IMR-90 (cell line): ENCODE results near the gene MTA1. TPM values are rescaled to one million over a fixed set of nuclear protein-coding genes. Genes with fewer than 3 reads are reported as not detected.

Source experiments
- ATAC-seq: fragments of 200-7000 bp; cut with Tn5 transposase; 2 replicates; pipeline ENCODE4 v1.9.1; 2020; ENCODE audit warnings: low read depth, mild to moderate bottlenecking, moderate library complexity
- BruUV-seq: library from RNA; stranded (reverse); fragments of 400-500 nt; replicated peaks from 2 replicates; lab custom pipeline; 2021; lab: Mats Ljungman, UMichigan
- CTCF ChIA-PET: fragments of 300-600 bp; formaldehyde crosslinking; extraction: SDS; loops from one replicate; lab custom pipeline; 2021; ENCODE audit warnings: antibody characterized with exemption; lab: Yijun Ruan, JAX
- POLR2A ChIA-PET: fragments of 300-600 bp; sonication (Branson Sonifier 250); formaldehyde crosslinking; loops from one replicate; lab custom pipeline; 2022; ENCODE audit warnings: antibody characterized with exemption; ENCODE audit not compliant: unreplicated experiment; lab: Charles Lee
- DNase-seq: peaks from one replicate; pipeline ENCODE4 v3.0.0; 2013
- H2AFZ ChIP-seq: replicated peaks from 2 replicates; pipeline ENCODE3; 2013; ENCODE audit warnings: low read length, mild to moderate bottlenecking; ENCODE audit not compliant: poor library complexity
- H2AK5ac ChIP-seq: 2 replicates; pipeline ENCODE4 v1.6.1; 2013; ENCODE audit warnings: low read depth, low read length, inconsistent platforms
- H2AK9ac ChIP-seq: replicated peaks from 2 replicates; pipeline ENCODE3; 2013; ENCODE audit warnings: mild to moderate bottlenecking, low read depth, low read length, moderate library complexity; ENCODE audit not compliant: poor library complexity
- H2BK120ac ChIP-seq: 2 replicates; pipeline ENCODE4 v1.6.1; 2013; ENCODE audit warnings: low read depth, low read length, inconsistent platforms
- H2BK15ac ChIP-seq: 3 replicates; pipeline ENCODE4 v1.6.1; 2013; ENCODE audit warnings: low read depth, low read length, inconsistent platforms
- H2BK20ac ChIP-seq: 2 replicates; pipeline ENCODE4 v1.6.1; 2013; ENCODE audit warnings: low read depth, mild to moderate bottlenecking, inconsistent platforms, low read length, moderate library complexity
- H2BK5ac ChIP-seq: 2 replicates; pipeline ENCODE4 v1.6.1; 2013; ENCODE audit warnings: mild to moderate bottlenecking, low read depth, low read length, inconsistent platforms; ENCODE audit not compliant: poor library complexity, severe bottlenecking
- H3K14ac ChIP-seq: replicated peaks from 2 replicates; pipeline ENCODE4 v1.6.1; 2013; ENCODE audit warnings: low read depth, low read length, inconsistent platforms
- H3K18ac ChIP-seq: 2 replicates; pipeline ENCODE4 v1.6.1; 2013; ENCODE audit warnings: low read depth, low read length, control low read depth
- H3K23ac ChIP-seq: 2 replicates; pipeline ENCODE4 v1.6.1; 2013; ENCODE audit warnings: low read depth, low read length, inconsistent platforms
- H3K27ac ChIP-seq: 2 replicates; pipeline ENCODE4 v1.5.1; 2013; ENCODE audit warnings: mild to moderate bottlenecking, control low read depth, low read length; ENCODE audit not compliant: insufficient read depth
- H3K27me3 ChIP-seq: 2 replicates; pipeline ENCODE4 v1.6.1; 2013; ENCODE audit warnings: low read length; ENCODE audit not compliant: control insufficient read depth, insufficient read depth
- H3K36me3 ChIP-seq: 2 replicates; pipeline ENCODE4 v1.6.1; 2013; ENCODE audit warnings: low read length, mixed read lengths; ENCODE audit not compliant: control insufficient read depth, insufficient read depth
- H3K4ac ChIP-seq: 2 replicates; pipeline ENCODE4 v1.6.1; 2013; ENCODE audit warnings: low read depth, low read length, inconsistent platforms
- H3K4me1 ChIP-seq: 2 replicates; pipeline ENCODE4 v1.6.1; 2013; ENCODE audit warnings: low read length, mixed read lengths; ENCODE audit not compliant: control insufficient read depth, insufficient read depth
- H3K4me2 ChIP-seq: 2 replicates; pipeline ENCODE4 v1.6.1; 2013; ENCODE audit warnings: low read depth, mild to moderate bottlenecking, control low read depth, low read length, moderate library complexity
- H3K4me3 ChIP-seq: 2 replicates; pipeline ENCODE4 v1.5.1; 2013; ENCODE audit warnings: low read depth, mild to moderate bottlenecking, control low read depth, low read length, moderate library complexity; ENCODE audit not compliant: insufficient read depth
- H3K56ac ChIP-seq: 2 replicates; pipeline ENCODE4 v1.6.1; 2013; ENCODE audit warnings: low read length, inconsistent platforms; ENCODE audit not compliant: insufficient read depth; ENCODE audit errors: extremely low read depth
- H3K79me1 ChIP-seq, 2 experiments: 2 replicates each; pipeline ENCODE4 v1.6.1; 2013; ENCODE audit warnings: low read length in 2 of 2, inconsistent platforms in 1 of 2, low read depth in 1 of 2
- H3K9ac ChIP-seq: 2 replicates; pipeline ENCODE4 v1.6.1; 2013; ENCODE audit warnings: low read depth, low read length, control low read depth
- H3K9me1 ChIP-seq: 2 replicates; pipeline ENCODE4 v1.6.1; 2013; ENCODE audit warnings: low read length, inconsistent platforms; ENCODE audit not compliant: insufficient read depth
- H3K9me3 ChIP-seq: 2 replicates; pipeline ENCODE4 v1.6.1; 2013; ENCODE audit warnings: low read length; ENCODE audit not compliant: control insufficient read depth, insufficient read depth
- H4K20me1 ChIP-seq: 2 replicates; pipeline ENCODE4 v1.6.1; 2013; ENCODE audit warnings: low read length, inconsistent platforms; ENCODE audit not compliant: insufficient read depth
- H4K5ac ChIP-seq: 2 replicates; pipeline ENCODE4 v1.6.1; 2013; ENCODE audit warnings: mild to moderate bottlenecking, low read depth, low read length, control low read depth
- H4K8ac ChIP-seq, 2 experiments: 2 replicates each; pipeline ENCODE4 v1.6.1; 2013; ENCODE audit warnings: low read depth in 2 of 2, low read length in 2 of 2, control low read depth in 1 of 2, inconsistent platforms in 1 of 2
- H4K91ac ChIP-seq: 2 replicates; pipeline ENCODE4 v1.6.1; 2013; ENCODE audit warnings: low read depth, low read length, inconsistent platforms; ENCODE audit not compliant: insufficient read depth
- CEBPB ChIP-seq: IDR thresholded peaks from 2 replicates; pipeline ENCODE4 v1.6.1; 2012; ENCODE audit warnings: low read depth, low read length, improper control_type of control experiment
- CHD1 ChIP-seq: IDR thresholded peaks from 2 replicates; pipeline ENCODE4 v1.6.1; 2012; ENCODE audit warnings: low read depth, low read length, improper control_type of control experiment
- ELK1 ChIP-seq: fragments of 150-350 bp; IDR thresholded peaks from 2 replicates; pipeline ENCODE4 v1.6.1; 2016; ENCODE audit warnings: low read depth, mild to moderate bottlenecking, low read length, moderate library complexity, borderline replicate concordance
- FOS ChIP-seq: fragments of 150-350 bp; IDR thresholded peaks from 2 replicates; pipeline ENCODE4 v1.6.1; 2016; ENCODE audit warnings: low read depth, low read length
- MAFK ChIP-seq: IDR thresholded peaks from 2 replicates; pipeline ENCODE4 v1.6.1; 2012; ENCODE audit warnings: low read depth, low read length, improper control_type of control experiment
- MAZ ChIP-seq: IDR thresholded peaks from 2 replicates; pipeline ENCODE4 v1.6.1; 2012; ENCODE audit warnings: low read depth, mild to moderate bottlenecking, low read length, improper control_type of control experiment, moderate library complexity, borderline replicate concordance
- MXI1 ChIP-seq: IDR thresholded peaks from 2 replicates; pipeline ENCODE4 v1.6.1; 2012; ENCODE audit warnings: low read depth, mild to moderate bottlenecking, low read length, moderate library complexity, borderline replicate concordance
- NFE2L2 ChIP-seq: fragments of 150-350 bp; IDR thresholded peaks from 2 replicates; pipeline ENCODE4 v1.6.1; 2016; ENCODE audit warnings: low read depth, mild to moderate bottlenecking, low read length
- POLR2A ChIP-seq: IDR thresholded peaks from 2 replicates; pipeline ENCODE4 v1.6.1; 2012; ENCODE audit warnings: mild to moderate bottlenecking, low read depth, low read length
- RCOR1 ChIP-seq: IDR thresholded peaks from 2 replicates; pipeline ENCODE4 v1.6.1; 2012; ENCODE audit warnings: mild to moderate bottlenecking, low read length, improper control_type of control experiment; ENCODE audit not compliant: insufficient replicate concordance
- RFX5 ChIP-seq: IDR thresholded peaks from 2 replicates; pipeline ENCODE4 v1.8.0; 2012; ENCODE audit warnings: low read depth, mild to moderate bottlenecking, low read length, moderate library complexity
- SMC3 ChIP-seq: fragments of 150-350 bp; IDR thresholded peaks from 2 replicates; pipeline ENCODE4 v1.6.1; 2016; ENCODE audit warnings: low read depth, mild to moderate bottlenecking, antibody characterized with exemption, low read length, moderate library complexity
- USF2 ChIP-seq: fragments of 150-350 bp; IDR thresholded peaks from 2 replicates; pipeline ENCODE4 v1.6.1; 2017; ENCODE audit warnings: mild to moderate bottlenecking, antibody characterized with exemption, low read length, low read depth
- WGBS, 2 experiments: methylation state at CpG; one replicate each; pipeline versions ENCODE4 v1.1.5 to v1.1.7; 2013; ENCODE audit warnings: missing lambda C conversion rate in 2 of 2; ENCODE audit not compliant: insufficient read length in 1 of 2; ENCODE audit errors: extremely low coverage in 2 of 2; 5-methylcytosine and 5-hydroxymethylcytosine counted together
- dilution Hi-C: fragments of 300-500 bp; cut with HindIII; formaldehyde crosslinking; loops from one replicate; pipeline ENCODE4 v1.14.3; 2018; ENCODE audit warnings: low sequenced_read_pairs; ENCODE audit not compliant: unreplicated experiment
- in situ Hi-C: fragments of 300-500 bp; cut with MboI; formaldehyde crosslinking; loops from 3 replicates; pipeline ENCODE4 v1.14.3; 2019; ENCODE audit warnings: low sequenced_read_pairs, inconsistent platforms, mixed read lengths
- intact Hi-C: fragments of 100-400 bp; cut with micrococcal nuclease; formaldehyde crosslinking; loops from 2 replicates; pipeline ENCODE4 v1.10.0; 2022
- polyA plus RNA-seq, 3 experiments: library from polyadenylated mRNA; depleted of rRNA; stranded (reverse); fragments of >200 nt; gene quantifications; 2 replicates each; pipeline ENCODE4 v1.2.3, GENCODE V29; 2012; ENCODE audit warnings: low replicate concordance in 1 of 3
- total RNA-seq: library from RNA; depleted of rRNA; stranded (reverse); fragments of >200 nt; gene quantifications from 2 replicates; pipeline ENCODE4 v1.2.3, GENCODE V29; 2012

Gene MTA1
- total and polyA plus RNA-seq, 2 of the 4 experiments (the other 2 are of a cell fraction) = 21.5 to 61.6 TPM

GRCh38 chr14:105384605-105385321 is 34.9 kb upstream of the MTA1 start:
- Histone ChIP-seq H3K56ac (no peak overlapping the region), H4K20me1 (no peaks in the 10 kb centered on the region), H2BK120ac (no peak overlapping the region), H3K27me3 (no peaks in the 10 kb centered on the region), H3K9me1 (no peaks in the 10 kb centered on the region), H2AK5ac (no peak overlapping the region), H4K91ac (no peak overlapping the region), H3K36me3 (peaks cover 31% of the 10 kb centered on the region; the same call in 1 of the 2 replicates), H2AK9ac (no peak overlapping the region), H2BK20ac (no peak overlapping the region), H2AFZ (no peak overlapping the region), H3K23ac (no peak overlapping the region), H3K9me3 (no peaks in the 10 kb centered on the region), H3K4me1 (no peaks in the 10 kb centered on the region), H3K4ac (no peak overlapping the region), H4K5ac (no peak overlapping the region), H3K14ac (no peak overlapping the region), H4K8ac (no peak overlapping the region), H3K4me2 (no peak overlapping the region), H3K18ac (no peak overlapping the region), H2BK5ac (no peak overlapping the region), H3K79me1 (no peaks in the 10 kb centered on the region), H3K27ac (no peak overlapping the region), H2BK15ac (no peak overlapping the region), H3K4me3 (no peak overlapping the region), H3K9ac (no peak overlapping the region)
- in situ Hi-C loops (no loop called here), intact Hi-C loops (no loop called here), dilution Hi-C loops (no loop called here)
- no peak for ATAC-seq
- BruUV-seq = no TSS peak
- TF ChIP-seq SMC3 = no peak
- no peak for TF ChIP-seq FOS
- TF ChIP-seq USF2 = no peak
- TF ChIP-seq MXI1 = no peak
- no peak for TF ChIP-seq ELK1
- no peak for TF ChIP-seq MAZ
- TF ChIP-seq CEBPB = no peak
- no peak for TF ChIP-seq CHD1
- TF ChIP-seq RCOR1 = no peak
- no peak for TF ChIP-seq RFX5
- no peak for TF ChIP-seq MAFK
- no peak for TF ChIP-seq NFE2L2
- TF ChIP-seq POLR2A = no peak
- no peak for DNase-seq
- WGBS, 2 experiments = 94% methylated on average over 7 of the region's 29 CpGs; no CpG with 5 or more reads in 1 of the 2 experiments
- CTCF ChIA-PET = no interaction called here
- POLR2A ChIA-PET = no interaction called here
